HG02642 (cell line): ENCODE data around the gene SYT7.
"Not testable (repeated sequence)": the region's sequence is repeated elsewhere in the genome, so short reads cannot be mapped to it uniquely, and the experiment has no call there.

ENCODE experiments used
- ATAC-seq: cut with Tn5 transposase; IDR thresholded peaks from one replicate; pipeline ENCODE4 v1.9.1; 2021; ENCODE audit warnings: mild to moderate bottlenecking; ENCODE audit not compliant: unreplicated experiment, poor library complexity

SYT7 gene

GRCh38 chr11:61581030-61581928 lies at the start of gene SYT7:
Gene SYT7, minus strand, starts transcription at chr11:61581076. Its CDS starts 256 bp downstream, at chr11:61580820.
- ATAC-seq, result peak; percentile 82

GRCh38 chr11:61630089-61630488 lies 49.2 kb upstream of the SYT7 start:
- ATAC-seq, result no peak

GRCh38 chr11:61629082-61629833 lies 48.4 kb upstream of the SYT7 start:
- ATAC-seq, result no peak

- ATAC-seq, result no peak
These were observed 47.7 kb upstream of the SYT7 start for GRCh38 chr11:61628662-61628970.

- no peak for ATAC-seq
These were observed 47.2 kb upstream of the SYT7 start for GRCh38 chr11:61627850-61628661.

GRCh38 chr11:61626580-61627380 lies 45.9 kb upstream of the SYT7 start:
- ATAC-seq, result no peak

- no peak for ATAC-seq
These were observed 44.6 kb upstream of the SYT7 start for GRCh38 chr11:61625525-61625924.

GRCh38 chr11:61621917-61622585 lies 41.2 kb upstream of the SYT7 start:
- no peak for ATAC-seq

- ATAC-seq, result no peak
These were observed 38.8 kb upstream of the SYT7 start for GRCh38 chr11:61619471-61620226.

- ATAC-seq, result no peak
These were observed 38.1 kb upstream of the SYT7 start for GRCh38 chr11:61618978-61619377.

GRCh38 chr11:61617515-61617914 lies 36.6 kb upstream of the SYT7 start:
- ATAC-seq, result no peak

GRCh38 chr11:61616434-61616833 lies 35.6 kb upstream of the SYT7 start:
- ATAC-seq, result no peak

GRCh38 chr11:61614782-61615181 lies 33.9 kb upstream of the SYT7 start:
- not testable (repeated sequence) for ATAC-seq

GRCh38 chr11:61613870-61614269 lies 33.0 kb upstream of the SYT7 start:
- ATAC-seq, result no peak

GRCh38 chr11:61613051-61613450 lies 32.2 kb upstream of the SYT7 start:
- no peak for ATAC-seq

GRCh38 chr11:61611309-61611708 lies 30.4 kb upstream of the SYT7 start:
- ATAC-seq, result no peak

- no peak for ATAC-seq
These were observed 30.0 kb upstream of the SYT7 start for GRCh38 chr11:61610905-61611304.

- ATAC-seq, result no peak
These were observed 29.1 kb upstream of the SYT7 start for GRCh38 chr11:61609980-61610366.
